HFFc6 (cell line): ENCODE results near the gene CEP76. TPM values are rescaled to one million over a fixed set of nuclear protein-coding genes. Genes with fewer than 3 reads are reported as not detected.

Experiments
- DNase-seq: peaks from one replicate; pipeline ENCODE4 v3.0.0-alpha.2; 2018
- H3K27ac Mint-ChIP-seq: 2 replicates; pipeline ENCODE4 v1.8.0; 2020; ENCODE audit warnings: mild to moderate bottlenecking, mixed read lengths
- H3K27me3 Mint-ChIP-seq: 2 replicates; pipeline ENCODE4 v1.8.0; 2021; ENCODE audit warnings: mild to moderate bottlenecking, moderate library complexity, mixed read lengths; ENCODE audit not compliant: insufficient read depth
- H3K36me3 Mint-ChIP-seq: 2 replicates; pipeline ENCODE4 v1.8.0; 2021; ENCODE audit warnings: low read depth, mixed read lengths
- H3K4me1 Mint-ChIP-seq: 2 replicates; pipeline ENCODE4 v1.8.0; 2020; ENCODE audit warnings: low read depth, mixed read lengths
- H3K4me3 Mint-ChIP-seq: 2 replicates; pipeline ENCODE4 v1.8.0; 2020; ENCODE audit warnings: mild to moderate bottlenecking, moderate library complexity, mixed read lengths
- H3K9me3 Mint-ChIP-seq: 2 replicates; pipeline ENCODE4 v1.8.0; 2020; ENCODE audit warnings: mild to moderate bottlenecking, mixed read lengths
- total RNA-seq, 6 experiments: library from RNA; stranded (reverse); fragmentation: NEBNext Ultra II Directional; extraction: Animal tissue kit (Norgen Biotek cat#: 25700); gene quantifications; 2 replicates in 1 of 6; 3 replicates in 5 of 6; pipeline ENCODE4 v1.2.3, GENCODE V29; 2021
- TF ChIP-seq, protein P1 (sequence below): fragments of 200-600 bp; sonication (generic); IDR thresholded peaks from 2 replicates; pipeline ENCODE4 v1.5.0; 2021; ENCODE audit warnings: antibody characterized with exemption, mild to moderate bottlenecking

Gene CEP76
- total RNA-seq, 6 experiments from 2014 or later: 5.5 to 8.0 (median 7.6) TPM

- Mint-ChIP-seq H3K27me3 (peaks cover 2% of the 10 kb centered on the region; the same call in 1 of the 2 replicates), H3K36me3 (no peaks in the 10 kb centered on the region), H3K4me1 (peaks cover 54% of the 10 kb centered on the region), H3K4me3 (peak within 1 kb of the TSS; percentile 90), H3K27ac (peak within 1 kb of the TSS; percentile 88), H3K9me3 (no peaks in the 10 kb centered on the region)
- TF ChIP-seq, protein P1, sequence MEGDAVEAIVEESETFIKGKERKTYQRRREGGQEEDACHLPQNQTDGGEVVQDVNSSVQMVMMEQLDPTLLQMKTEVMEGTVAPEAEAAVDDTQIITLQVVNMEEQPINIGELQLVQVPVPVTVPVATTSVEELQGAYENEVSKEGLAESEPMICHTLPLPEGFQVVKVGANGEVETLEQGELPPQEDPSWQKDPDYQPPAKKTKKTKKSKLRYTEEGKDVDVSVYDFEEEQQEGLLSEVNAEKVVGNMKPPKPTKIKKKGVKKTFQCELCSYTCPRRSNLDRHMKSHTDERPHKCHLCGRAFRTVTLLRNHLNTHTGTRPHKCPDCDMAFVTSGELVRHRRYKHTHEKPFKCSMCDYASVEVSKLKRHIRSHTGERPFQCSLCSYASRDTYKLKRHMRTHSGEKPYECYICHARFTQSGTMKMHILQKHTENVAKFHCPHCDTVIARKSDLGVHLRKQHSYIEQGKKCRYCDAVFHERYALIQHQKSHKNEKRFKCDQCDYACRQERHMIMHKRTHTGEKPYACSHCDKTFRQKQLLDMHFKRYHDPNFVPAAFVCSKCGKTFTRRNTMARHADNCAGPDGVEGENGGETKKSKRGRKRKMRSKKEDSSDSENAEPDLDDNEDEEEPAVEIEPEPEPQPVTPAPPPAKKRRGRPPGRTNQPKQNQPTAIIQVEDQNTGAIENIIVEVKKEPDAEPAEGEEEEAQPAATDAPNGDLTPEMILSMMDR: peak; percentile 20; the same call in 1 of the 2 replicates
- peak; percentile 31 for DNase-seq
These were observed 44.7 kb downstream of the CEP76 start, which contains the start of gene SPIRE1 for GRCh38 chr18:12657684-12658425. SPIRE1 (minus strand) TSS chr18:12658107; CDS start chr18:12657866, 241 bp downstream.

DNA sequence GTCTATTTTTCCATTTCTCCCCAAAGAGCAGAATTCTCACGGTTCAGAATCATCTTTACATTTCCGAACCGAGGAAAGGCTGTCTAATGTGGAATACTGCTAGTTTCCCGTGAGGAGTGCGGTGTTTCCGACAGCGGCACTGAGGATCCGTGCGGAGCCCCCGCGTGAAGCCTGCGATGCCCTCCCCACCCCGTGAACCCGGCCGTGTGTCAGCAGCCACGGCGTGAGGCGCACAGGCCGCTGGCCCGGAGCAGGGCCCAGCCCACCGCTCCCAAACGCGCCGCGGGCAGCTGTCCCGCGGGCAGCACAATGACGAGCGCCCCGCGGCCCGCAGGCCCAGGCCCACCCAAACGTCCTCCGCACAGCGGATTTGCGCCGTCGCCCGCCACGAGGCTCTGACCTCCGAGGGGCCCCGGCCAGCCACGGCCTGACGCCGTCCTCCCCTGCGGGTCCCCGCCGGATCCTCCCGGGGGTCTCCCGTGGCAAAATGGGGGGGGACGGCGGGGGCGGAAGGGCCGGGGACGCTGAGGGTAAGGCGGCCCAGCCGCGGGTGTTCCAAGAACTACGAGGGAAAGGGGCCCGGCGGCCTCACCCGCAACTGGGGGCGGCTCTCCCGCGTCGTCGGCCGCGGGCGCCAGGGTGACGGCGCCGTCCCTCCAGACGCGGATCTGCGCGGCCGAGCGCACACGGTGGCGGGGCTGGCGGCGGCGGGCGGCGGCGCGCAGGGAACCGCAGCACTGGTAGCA is 45.4 kb downstream of the CEP76 start:
- peak; percentile 13 for DNase-seq
- H3K27me3 Mint-ChIP-seq: peaks cover 2% of the 10 kb centered on the region; the same call in 1 of the 2 replicates
- H3K4me3 Mint-ChIP-seq: peak overlapping the region; percentile 90
- peak overlapping the region; percentile 88 for H3K27ac Mint-ChIP-seq
- peaks cover 61% of the 10 kb centered on the region for H3K4me1 Mint-ChIP-seq
- TF ChIP-seq, protein P1: no peak
- H3K36me3 Mint-ChIP-seq: no peaks in the 10 kb centered on the region
- H3K9me3 Mint-ChIP-seq: no peaks in the 10 kb centered on the region

DNA sequence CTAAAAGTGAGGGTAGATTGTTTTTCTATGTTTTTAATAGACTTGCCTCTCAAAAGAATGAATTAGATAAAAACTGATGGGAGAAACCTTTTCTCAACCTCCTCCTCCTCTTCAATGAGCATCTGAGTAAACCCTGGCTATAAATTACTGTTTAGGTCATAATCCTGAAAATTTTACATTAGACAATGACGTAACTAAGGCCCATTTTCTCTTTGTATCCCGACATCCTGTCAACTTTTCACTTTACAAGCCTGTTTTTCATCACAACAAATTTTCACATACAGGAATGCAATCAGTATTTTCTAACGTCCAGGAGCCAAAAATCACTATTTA is 46.0 kb downstream of the CEP76 start:
- Mint-ChIP-seq H3K9me3 (no peaks in the 10 kb centered on the region), H3K27ac (peak overlapping the region; percentile 88), H3K27me3 (peaks cover 2% of the 10 kb centered on the region; the same call in 1 of the 2 replicates), H3K4me3 (peak overlapping the region; percentile 90), H3K4me1 (peaks cover 67% of the 10 kb centered on the region), H3K36me3 (peaks cover 3% of the 10 kb centered on the region; the same call in 1 of the 2 replicates)
- TF ChIP-seq, protein P1: no peak
- no peak for DNase-seq

DNA sequence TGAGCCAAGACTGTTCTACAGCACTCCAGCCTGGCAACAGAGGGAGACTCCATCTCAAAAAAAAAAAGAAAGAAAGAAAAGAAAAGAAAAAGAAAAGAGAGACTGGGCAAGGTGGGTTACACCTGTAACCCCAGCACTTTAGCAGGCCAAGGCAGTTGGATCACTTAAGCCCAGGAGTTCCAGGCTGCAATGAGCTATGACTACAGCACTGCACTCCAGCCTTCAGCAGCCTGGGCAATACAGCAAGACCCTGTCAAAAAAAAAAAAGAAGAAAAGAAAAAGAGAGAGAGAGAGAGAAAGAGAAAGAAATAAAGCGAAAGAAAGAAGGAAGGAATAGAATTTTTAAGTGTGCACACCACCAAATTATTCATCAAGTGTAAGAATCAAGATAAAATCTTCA is 47.6 kb downstream of the CEP76 start:
- Mint-ChIP-seq H3K27me3 (peaks cover 2% of the 10 kb centered on the region; the same call in 1 of the 2 replicates), H3K4me3 (peak overlapping the region; percentile 90; the same call in 1 of the 2 replicates), H3K9me3 (no peaks in the 10 kb centered on the region), H3K4me1 (peaks cover 68% of the 10 kb centered on the region), H3K27ac (peak overlapping the region; percentile 16; the same call in 1 of the 2 replicates), H3K36me3 (peaks cover 5% of the 10 kb centered on the region; the same call in 1 of the 2 replicates)
- TF ChIP-seq, protein P1: no peak
- DNase-seq: no peak

- DNase-seq: peak; percentile 51
- H3K36me3 Mint-ChIP-seq: peaks cover 5% of the 10 kb centered on the region; the same call in 1 of the 2 replicates
- peaks cover 2% of the 10 kb centered on the region; the same call in 1 of the 2 replicates for H3K27me3 Mint-ChIP-seq
- peak overlapping the region; percentile 64 for H3K27ac Mint-ChIP-seq
- TF ChIP-seq, protein P1: no peak
- H3K9me3 Mint-ChIP-seq: no peaks in the 10 kb centered on the region
- H3K4me1 Mint-ChIP-seq: peaks cover 52% of the 10 kb centered on the region
- H3K4me3 Mint-ChIP-seq: peak overlapping the region; percentile 59
These were observed 49.6 kb downstream of the CEP76 start for GRCh38 chr18:12652861-12653401.
